Subcutaneous abdominal adipose tissue (tissue), 5 donors: Measurements from ENCODE around the gene SH3PXD2A.
"Not testable (repeated sequence)": the region's sequence is repeated elsewhere in the genome, so short reads cannot be mapped to it uniquely, and the experiment has no call there.

Source experiments
- H3K27ac ChIP-seq: one replicate; pipeline ENCODE4 v1.7.0; 2013; ENCODE audit warnings: low read depth, mild to moderate bottlenecking, inconsistent platforms, low read length, moderate library complexity
- H3K27me3 ChIP-seq, 5 donors: one replicate each; pipeline ENCODE4 v1.7.0; 2013; ENCODE audit warnings: low read length in 5 of 5, inconsistent platforms in 1 of 5; ENCODE audit not compliant: control insufficient read depth in 5 of 5, insufficient read depth in 4 of 5
- H3K36me3 ChIP-seq, 5 donors: one replicate each; pipeline ENCODE4 v1.7.0; 2013; ENCODE audit warnings: low read length in 5 of 5; ENCODE audit not compliant: control insufficient read depth in 5 of 5, insufficient read depth in 5 of 5
- H3K4me1 ChIP-seq, 5 donors: one replicate each; pipeline ENCODE4 v1.7.0; 2013; ENCODE audit warnings: low read length in 5 of 5, mild to moderate bottlenecking in 3 of 5, moderate library complexity in 1 of 5; ENCODE audit not compliant: control insufficient read depth in 5 of 5, insufficient read depth in 5 of 5
- H3K4me3 ChIP-seq, 5 donors: one replicate each; pipeline ENCODE4 v1.7.0; 2013; ENCODE audit warnings: low read length in 5 of 5, low read depth in 1 of 5
- H3K9ac ChIP-seq, 5 donors: one replicate each; pipeline ENCODE4 v1.7.0; 2013; ENCODE audit warnings: low read length in 5 of 5, mild to moderate bottlenecking in 4 of 5, moderate library complexity in 3 of 5
- H3K9me3 ChIP-seq, 5 donors: one replicate each; pipeline ENCODE4 v1.7.0; 2013; ENCODE audit warnings: low read length in 5 of 5; ENCODE audit not compliant: control insufficient read depth in 5 of 5
- donor health status: healthy.
- donor health status: healthy.
- donor health status: healthy.
- donor health status: healthy.
- donor health status: healthy.

The SH3PXD2A gene

GRCh38 chr10:103852189-103852711 is 3.1 kb downstream of the SH3PXD2A start:
- H3K4me3 ChIP-seq, result peak overlapping the region in 1 of 5 donors; percentile 9
- H3K4me1 ChIP-seq, result peaks cover 21 to 73% (median 66%) of the 10 kb centered on the region in 5 donors
- no peaks in the 10 kb centered on the region for H3K9me3 ChIP-seq
- H3K27me3 ChIP-seq, result peaks cover 0 to 22% (median 13%) of the 10 kb centered on the region in 5 donors
- H3K9ac ChIP-seq, result peak overlapping the region in 1 of 5 donors; percentile 26
- H3K36me3 ChIP-seq, result no peaks in the 10 kb centered on the region
- no peak overlapping the region for H3K27ac ChIP-seq

GRCh38 chr10:103851261-103851660 is 4.1 kb downstream of the SH3PXD2A start:
- H3K27me3 ChIP-seq, result peaks cover 0 to 22% (median 13%) of the 10 kb centered on the region in 5 donors
- peaks cover 23 to 78% (median 69%) of the 10 kb centered on the region in 5 donors for H3K4me1 ChIP-seq
- no peaks in the 10 kb centered on the region for H3K9me3 ChIP-seq
- H3K4me3 ChIP-seq, result no peak overlapping the region
- no peak overlapping the region for H3K9ac ChIP-seq
- H3K27ac ChIP-seq, result no peak overlapping the region
- no peaks in the 10 kb centered on the region for H3K36me3 ChIP-seq

- Histone ChIP-seq H3K9ac (no peak overlapping the region), H3K9me3 (no peaks in the 10 kb centered on the region), H3K4me1 (peaks cover 22 to 80% (median 71%) of the 10 kb centered on the region in 5 donors), H3K27me3 (peaks cover 0 to 22% (median 13%) of the 10 kb centered on the region in 5 donors), H3K27ac (peak overlapping the region; percentile 35), H3K36me3 (no peaks in the 10 kb centered on the region), H3K4me3 (peak overlapping the region in 4 of 5 donors; percentile 38 to 65 (median 48))
These were observed 4.8 kb downstream of the SH3PXD2A start for GRCh38 chr10:103850572-103850895.

GRCh38 chr10:103849880-103850571 is 5.3 kb downstream of the SH3PXD2A start:
- peak overlapping the region in 1 of 5 donors; percentile 25 for H3K9ac ChIP-seq
- peaks cover 0 to 22% (median 13%) of the 10 kb centered on the region in 5 donors for H3K27me3 ChIP-seq
- peak overlapping the region; percentile 35 for H3K27ac ChIP-seq
- no peaks in the 10 kb centered on the region for H3K9me3 ChIP-seq
- peaks cover 22 to 82% (median 72%) of the 10 kb centered on the region in 5 donors for H3K4me1 ChIP-seq
- H3K4me3 ChIP-seq, result peak overlapping the region in 4 of 5 donors; percentile 38 to 65 (median 48)
- no peaks in the 10 kb centered on the region for H3K36me3 ChIP-seq

GRCh38 chr10:103849212-103849877 is 6.0 kb downstream of the SH3PXD2A start:
- H3K27ac ChIP-seq, result peak overlapping the region; percentile 35
- H3K36me3 ChIP-seq, result no peaks in the 10 kb centered on the region
- peaks cover 0 to 21% (median 9%) of the 10 kb centered on the region in 5 donors for H3K27me3 ChIP-seq
- H3K4me1 ChIP-seq, result peaks cover 22 to 79% (median 69%) of the 10 kb centered on the region in 5 donors
- no peaks in the 10 kb centered on the region for H3K9me3 ChIP-seq
- peak overlapping the region; percentile 13 to 51 (median 38) for H3K4me3 ChIP-seq
- H3K9ac ChIP-seq, result peak overlapping the region in 2 of 5 donors; percentile 14 to 25

GRCh38 chr10:103847909-103848468 is 7.4 kb downstream of the SH3PXD2A start:
- peaks cover 22 to 76% (median 67%) of the 10 kb centered on the region in 5 donors for H3K4me1 ChIP-seq

GRCh38 chr10:103847346-103847745 is 8.0 kb downstream of the SH3PXD2A start:
- Histone ChIP-seq H3K36me3 (no peaks in the 10 kb centered on the region), H3K4me3 (no peak overlapping the region), H3K4me1 (peaks cover 18 to 70% (median 61%) of the 10 kb centered on the region in 5 donors), H3K9me3 (no peaks in the 10 kb centered on the region), H3K27me3 (peaks cover 0 to 13% (median 6%) of the 10 kb centered on the region in 5 donors), H3K9ac (no peak overlapping the region), H3K27ac (no peak overlapping the region)

More at GRCh38 chr10:103847909-103848468, 7.4 kb downstream of the SH3PXD2A start:
- no peaks in the 10 kb centered on the region for H3K36me3 ChIP-seq
- H3K9ac ChIP-seq, result no peak overlapping the region
- peaks cover 0 to 13% (median 8%) of the 10 kb centered on the region in 5 donors for H3K27me3 ChIP-seq
- H3K4me3 ChIP-seq, result no peak overlapping the region
- H3K9me3 ChIP-seq, result no peaks in the 10 kb centered on the region
- H3K27ac ChIP-seq, result no peak overlapping the region

GRCh38 chr10:103845972-103846371 is 9.4 kb downstream of the SH3PXD2A start:
- no peaks in the 10 kb centered on the region for H3K36me3 ChIP-seq
- peaks cover 15 to 62% (median 48%) of the 10 kb centered on the region in 5 donors for H3K4me1 ChIP-seq
- H3K4me3 ChIP-seq, result no peak overlapping the region
- H3K27me3 ChIP-seq, result peaks cover 0 to 13% (median 3%) of the 10 kb centered on the region in 5 donors
- no peak overlapping the region for H3K9ac ChIP-seq
- H3K27ac ChIP-seq, result no peak overlapping the region
- no peaks in the 10 kb centered on the region for H3K9me3 ChIP-seq

- not testable (repeated sequence) for H3K36me3 ChIP-seq, H3K4me3 ChIP-seq, H3K27ac ChIP-seq, H3K9me3 ChIP-seq, H3K9ac ChIP-seq
- Histone ChIP-seq H3K4me1 (peaks cover 14 to 62% (median 44%) of the 10 kb centered on the region in 5 donors), H3K27me3 (peaks cover 0 to 11% (median 3%) of the 10 kb centered on the region in 5 donors)
These were observed 10.0 kb downstream of the SH3PXD2A start for GRCh38 chr10:103845346-103845745.
